Subcutaneous adipose tissue (tissue), 4 donors: ENCODE results near the gene JMJD4. TPM values are rescaled to one million over a fixed set of nuclear protein-coding genes. Genes with fewer than 3 reads are reported as not detected.

Experiments
- CTCF ChIP-seq: fragments of 450-650 bp; IDR thresholded peaks from one replicate; pipeline ENCODE4 v1.5.1; 2016; ENCODE audit warnings: low read depth, mild to moderate bottlenecking, control low read depth, antibody characterized with exemption, moderate library complexity
- total RNA-seq, 4 donors: library from RNA; depleted of rRNA; stranded (reverse); fragments of >200 nt; gene quantifications; one replicate each; pipeline ENCODE4 v1.1.0, GENCODE V29; 2016

JMJD4 gene
- total RNA-seq: 10 to 100 TPM; 11.5 to 22.0 (median 12.4) TPM

GRCh38 chr1:227734856-227735538 lies at the start of gene JMJD4, which contains the start of gene SNAP47:
TSS of gene JMJD4 (minus strand) at chr1:227735302. CDS start at chr1:227735273, 29 bp downstream.
TSS of gene SNAP47 (plus strand) at chr1:227735435. CDS start at chr1:227747737, 12,302 bp downstream.
- TF ChIP-seq CTCF: no peak

- TF ChIP-seq CTCF: no peak
Measured at GRCh38 chr1:227782226-227782625, 47.1 kb upstream of the JMJD4 start.

- TF ChIP-seq CTCF: no peak
Measured at GRCh38 chr1:227781314-227781930, 46.3 kb upstream of the JMJD4 start.

- no peak for TF ChIP-seq CTCF
Measured at GRCh38 chr1:227780101-227781044, 45.3 kb upstream of the JMJD4 start.

- no peak for TF ChIP-seq CTCF
Measured at GRCh38 chr1:227779685-227780084, 44.6 kb upstream of the JMJD4 start.

GRCh38 chr1:227779021-227779441 lies 43.9 kb upstream of the JMJD4 start:
- no peak for TF ChIP-seq CTCF
